Hepatocyte (in vitro differentiated cells): Measurements from ENCODE around the gene COL4A1.

Experiments used
- EZH2 ChIP-seq: fragments of 200-600 bp; sonication (generic); IDR thresholded peaks from 2 replicates; pipeline ENCODE4 v1.6.1; 2016; ENCODE audit warnings: antibody characterized with exemption, mild to moderate bottlenecking, borderline replicate concordance
- TF ChIP-seq, protein P1 (sequence below): fragments of 200-600 bp; sonication (generic); IDR thresholded peaks from 2 replicates; pipeline ENCODE4 v1.5.1; 2016; ENCODE audit warnings: antibody characterized with exemption, mild to moderate bottlenecking; ENCODE audit not compliant: poor library complexity

GRCh38 chr13:110124201-110124940 is 182.6 kb downstream of the COL4A1 start:
- TF ChIP-seq, protein P1, sequence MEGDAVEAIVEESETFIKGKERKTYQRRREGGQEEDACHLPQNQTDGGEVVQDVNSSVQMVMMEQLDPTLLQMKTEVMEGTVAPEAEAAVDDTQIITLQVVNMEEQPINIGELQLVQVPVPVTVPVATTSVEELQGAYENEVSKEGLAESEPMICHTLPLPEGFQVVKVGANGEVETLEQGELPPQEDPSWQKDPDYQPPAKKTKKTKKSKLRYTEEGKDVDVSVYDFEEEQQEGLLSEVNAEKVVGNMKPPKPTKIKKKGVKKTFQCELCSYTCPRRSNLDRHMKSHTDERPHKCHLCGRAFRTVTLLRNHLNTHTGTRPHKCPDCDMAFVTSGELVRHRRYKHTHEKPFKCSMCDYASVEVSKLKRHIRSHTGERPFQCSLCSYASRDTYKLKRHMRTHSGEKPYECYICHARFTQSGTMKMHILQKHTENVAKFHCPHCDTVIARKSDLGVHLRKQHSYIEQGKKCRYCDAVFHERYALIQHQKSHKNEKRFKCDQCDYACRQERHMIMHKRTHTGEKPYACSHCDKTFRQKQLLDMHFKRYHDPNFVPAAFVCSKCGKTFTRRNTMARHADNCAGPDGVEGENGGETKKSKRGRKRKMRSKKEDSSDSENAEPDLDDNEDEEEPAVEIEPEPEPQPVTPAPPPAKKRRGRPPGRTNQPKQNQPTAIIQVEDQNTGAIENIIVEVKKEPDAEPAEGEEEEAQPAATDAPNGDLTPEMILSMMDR: no peak
- TF ChIP-seq EZH2: no peak
